Pulmonary artery endothelial cell (primary cell): Measurements from ENCODE around the gene LCE6A. TPM values are rescaled to one million over a fixed set of nuclear protein-coding genes. Genes with fewer than 3 reads are reported as not detected.

Experiments used
- DNase-seq: peaks from one replicate; pipeline ENCODE4 v3.0.0-alpha.2; 2011; ENCODE audit warnings: low read depth, low spot score
- total RNA-seq: library from RNA; depleted of rRNA; stranded (reverse); fragments of >200 nt; gene quantifications from 2 replicates; pipeline ENCODE4 v1.2.3, GENCODE V29; 2014

The LCE6A gene, protein sequence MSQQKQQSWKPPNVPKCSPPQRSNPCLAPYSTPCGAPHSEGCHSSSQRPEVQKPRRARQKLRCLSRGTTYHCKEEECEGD
- total RNA-seq = not detected in 2 replicates

- DNase-seq = no peak
Measured at GRCh38 chr1:152842556-152842955, at the start of gene LCE6A. TSS of gene LCE6A (plus strand) at chr1:152842856. CDS start at chr1:152843521, 665 bp downstream.

GRCh38 chr1:152795686-152796085, 47.0 kb upstream of the LCE6A start:
- DNase-seq = no peak

- DNase-seq = no peak
Measured at GRCh38 chr1:152796421-152796820, 46.2 kb upstream of the LCE6A start, which contains the start of gene LCE1D. TSS of gene LCE1D (plus strand) at chr1:152796721. CDS start at chr1:152797795, 1,074 bp downstream.

DNA sequence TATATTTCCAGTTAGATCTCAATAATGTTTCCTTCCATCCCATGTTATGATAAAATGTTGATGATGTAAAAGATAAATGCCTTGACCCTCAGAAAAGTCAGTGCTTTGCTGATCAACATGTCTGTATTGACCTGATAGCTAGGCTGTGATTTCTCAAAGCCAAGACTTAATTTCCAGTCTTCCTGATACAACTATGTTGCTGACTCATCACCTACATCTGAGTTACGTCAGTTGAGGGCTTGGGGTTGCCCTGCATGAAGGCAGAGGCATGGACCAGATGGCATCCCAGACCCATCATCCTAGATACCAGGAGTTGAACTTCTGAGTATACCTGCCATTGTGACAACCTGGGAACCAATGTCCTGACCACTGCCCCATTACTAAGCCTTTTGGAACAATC, 41.3 kb upstream of the LCE6A start:
- DNase-seq = no peak

- no peak for DNase-seq
Measured at GRCh38 chr1:152806576-152806975, 36.1 kb upstream of the LCE6A start, which contains the start of gene LCE1C. TSS of gene LCE1C (minus strand) at chr1:152806651. CDS start at chr1:152805478, 1,173 bp downstream.

DNA sequence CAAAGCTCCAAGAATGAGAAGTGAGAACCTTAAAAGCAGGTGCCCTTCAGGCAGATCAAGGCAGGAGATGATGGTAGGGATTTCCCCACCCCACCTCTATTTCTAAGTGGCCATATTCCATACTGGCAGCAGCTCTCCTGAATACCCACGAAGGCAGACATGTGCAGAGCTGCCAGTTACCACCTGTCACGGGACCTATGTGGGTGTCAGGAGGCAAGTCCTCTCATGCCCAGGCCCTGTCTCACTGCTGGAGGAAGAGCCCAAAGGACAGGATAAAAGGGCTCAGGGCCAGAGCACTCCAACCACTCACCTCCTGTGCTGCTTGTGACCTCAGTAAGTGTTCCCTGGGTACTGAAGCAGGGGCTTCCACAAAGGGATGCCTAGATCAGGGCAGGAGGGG, 31.6 kb upstream of the LCE6A start:
- no peak for DNase-seq

- no peak for DNase-seq
Measured at GRCh38 chr1:152811671-152812070, 31.0 kb upstream of the LCE6A start, which contains the start of gene LCE1B. TSS of gene LCE1B (plus strand) at chr1:152811971. CDS start at chr1:152812447, 476 bp downstream.

DNA sequence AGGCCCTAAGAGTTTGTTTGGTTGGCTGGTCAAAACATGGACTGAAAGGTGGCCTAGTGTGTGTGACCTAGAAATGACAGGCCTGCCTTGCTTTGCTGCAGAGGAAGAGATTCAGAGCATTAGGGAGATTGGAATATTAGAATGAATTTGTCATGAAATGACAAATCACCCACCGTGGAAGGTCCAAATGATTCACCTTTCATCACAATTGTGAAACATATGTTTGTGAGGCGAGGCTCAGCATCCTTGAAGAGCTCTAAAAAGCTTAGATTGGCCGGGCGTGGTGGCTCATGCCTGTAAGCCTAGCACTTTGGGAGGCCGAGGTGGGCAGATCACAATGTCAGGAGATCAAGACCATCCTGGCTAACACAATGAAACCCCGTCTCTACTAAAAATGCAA, 25.3 kb upstream of the LCE6A start:
- DNase-seq = no peak

- no peak for DNase-seq
Measured at GRCh38 chr1:152823294-152823693, 19.4 kb upstream of the LCE6A start.

DNA sequence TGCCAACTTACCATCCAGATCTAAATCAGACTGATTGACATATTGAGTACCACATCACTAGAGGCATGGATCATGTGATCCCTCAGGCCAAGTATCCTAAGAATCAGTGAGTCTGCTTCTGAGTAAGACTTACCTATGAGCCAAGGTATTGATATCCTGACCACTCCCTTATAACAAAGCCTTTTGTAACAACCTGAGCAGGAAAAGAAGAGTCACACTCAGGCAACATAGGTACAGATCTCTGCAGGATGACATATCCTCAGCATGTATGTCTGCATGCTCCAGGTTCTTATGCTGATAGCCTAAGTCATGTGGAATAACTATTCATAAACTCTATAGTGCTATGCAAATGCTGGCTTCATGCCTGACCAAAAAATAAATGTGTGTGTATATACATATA, 17.7 kb upstream of the LCE6A start:
- no peak for DNase-seq

GRCh38 chr1:152827173-152827572, 15.5 kb upstream of the LCE6A start, which contains the start of gene LCE1A:
TSS of gene LCE1A (plus strand) at chr1:152827473. CDS start at chr1:152827473, 0 bp downstream.
- DNase-seq = no peak

DNA sequence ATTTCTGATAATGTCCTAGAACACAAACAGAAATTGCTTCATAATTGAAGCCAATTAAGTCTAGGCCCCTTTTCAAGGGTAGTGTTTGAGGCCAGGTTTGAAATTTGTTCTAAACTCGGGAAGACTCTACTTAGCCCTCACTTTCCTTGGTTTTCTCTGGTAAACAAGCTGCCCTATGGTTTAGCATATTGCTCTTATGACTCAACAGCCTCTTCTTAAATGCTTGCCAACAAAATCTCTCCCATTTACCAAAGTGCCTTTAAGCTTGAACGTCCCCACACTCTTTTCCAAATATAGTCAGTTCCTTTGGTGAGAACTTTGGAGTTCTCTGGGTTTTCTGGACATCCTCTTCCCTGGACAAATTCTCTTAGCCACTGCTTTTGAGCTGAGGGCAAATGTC, 5.8 kb upstream of the LCE6A start:
- DNase-seq = no peak

DNA sequence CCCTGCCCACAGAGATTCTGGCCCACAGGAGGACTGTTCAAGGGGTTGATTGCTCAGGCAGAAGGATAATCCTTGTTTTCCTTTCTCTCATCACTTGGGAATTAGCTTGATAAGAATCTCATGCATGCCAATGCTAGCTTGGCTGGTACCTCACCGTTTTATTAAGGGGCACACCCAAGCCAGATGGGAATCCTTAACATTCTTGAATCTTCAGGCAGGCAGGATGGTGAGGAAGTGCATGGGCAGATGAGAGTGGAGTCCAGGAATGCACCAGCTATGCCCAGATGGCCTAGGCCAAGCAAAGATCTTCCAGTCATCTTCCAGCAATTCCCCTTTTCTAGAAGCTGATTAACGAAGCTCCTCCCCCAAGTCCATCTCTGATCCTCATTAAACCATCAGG, 13.0 kb downstream of the LCE6A start:
- DNase-seq = no peak

DNA sequence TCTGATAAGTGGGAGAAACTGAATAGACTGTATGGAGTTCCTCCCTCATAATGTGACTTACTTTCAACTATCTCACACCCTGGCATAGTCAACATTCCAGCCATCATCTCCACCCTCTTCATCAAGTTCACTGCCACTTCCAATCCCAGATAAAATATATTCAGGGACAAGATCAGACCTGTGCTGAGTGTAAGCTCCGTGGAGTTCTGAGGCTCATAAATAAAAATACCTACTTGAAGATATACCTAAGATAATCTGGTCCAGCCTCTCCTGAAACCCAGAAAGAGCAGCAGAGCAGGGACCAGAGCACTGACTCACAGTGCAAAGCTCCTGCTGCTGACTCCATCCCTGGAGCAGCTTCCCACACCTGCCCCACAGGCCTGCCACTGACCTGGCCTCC, 15.4 kb downstream of the LCE6A start:
- no peak for DNase-seq

- DNase-seq = no peak
Measured at GRCh38 chr1:152859696-152860095, 17.0 kb downstream of the LCE6A start, which contains the start of gene LCE7A. TSS of gene LCE7A (plus strand) at chr1:152859996. CDS start at chr1:152860698, 702 bp downstream.

DNA sequence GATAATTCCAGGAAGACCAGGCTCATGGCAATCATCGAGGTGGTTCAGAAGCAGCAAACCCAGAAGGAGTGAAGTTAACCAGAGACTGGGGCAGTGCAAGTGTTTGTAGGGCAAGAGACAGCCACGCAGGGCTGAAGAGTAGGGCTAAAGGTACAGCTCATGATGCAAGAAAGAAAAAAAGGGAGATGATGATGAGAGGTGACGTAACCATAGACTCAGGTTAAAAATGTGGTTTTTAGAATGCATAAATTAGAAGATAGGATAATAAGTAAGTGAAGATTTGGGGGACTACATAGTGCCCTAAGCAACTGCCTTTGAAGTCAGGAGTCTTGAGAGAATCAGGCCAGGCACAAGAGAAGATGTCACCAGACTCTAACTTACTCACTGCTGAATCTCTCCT, 17.5 kb downstream of the LCE6A start:
- DNase-seq = no peak

DNA sequence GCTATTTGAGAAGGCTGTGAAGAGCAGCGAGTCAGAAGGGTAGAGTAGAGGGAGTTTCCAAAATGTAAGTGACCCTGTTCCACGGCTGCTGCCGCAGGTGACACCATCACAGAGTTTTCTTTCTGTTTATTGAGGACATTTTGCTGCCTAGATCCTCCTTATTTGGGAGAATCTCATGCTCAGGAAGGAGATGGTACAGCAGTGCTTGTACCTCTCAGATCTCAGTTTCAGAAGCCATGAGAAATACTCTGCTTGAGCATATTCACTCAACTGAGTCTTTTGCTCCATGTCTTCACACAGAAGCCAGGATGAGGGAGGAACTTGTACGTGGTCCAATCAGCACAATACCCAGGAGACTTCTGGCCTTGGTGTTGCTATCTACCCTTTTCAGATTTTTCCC, 18.7 kb downstream of the LCE6A start:
- DNase-seq = no peak

DNA sequence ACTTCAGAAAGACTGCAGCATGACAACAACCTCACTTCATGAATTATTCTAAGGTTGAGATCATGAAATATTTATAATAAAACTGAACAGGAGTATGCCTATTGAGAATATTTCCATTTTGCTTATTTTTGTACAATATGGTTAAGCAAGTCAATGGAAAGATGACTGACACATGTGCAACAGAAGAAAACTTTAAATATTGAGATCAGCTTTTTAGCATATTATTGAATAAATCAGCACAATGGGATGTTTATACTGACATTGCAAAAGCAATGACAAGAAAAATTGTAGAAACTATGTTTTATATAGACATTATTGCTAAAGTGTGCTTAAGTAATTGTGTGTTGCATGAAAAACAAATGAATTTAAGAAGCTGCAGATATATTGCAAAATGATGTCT, 21.8 kb downstream of the LCE6A start:
- DNase-seq = no peak

DNA sequence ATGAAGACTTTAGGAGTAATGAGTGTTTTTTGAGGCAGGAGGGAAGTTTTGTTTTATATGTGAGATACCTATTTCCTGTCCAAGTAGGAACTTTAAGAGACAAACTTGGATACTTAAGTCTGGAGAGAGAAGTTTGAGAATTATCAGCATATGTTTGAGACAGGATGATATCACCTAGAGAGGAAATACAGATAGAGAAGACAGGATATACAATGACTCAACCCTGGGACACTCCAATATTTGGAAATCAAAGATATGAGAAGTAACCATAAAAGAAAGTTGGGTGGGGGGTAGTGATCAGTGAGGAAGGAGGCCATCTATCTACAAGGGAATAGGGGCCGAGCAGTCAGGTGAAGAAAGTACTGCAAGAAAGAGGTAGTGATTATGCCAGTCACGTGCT, 23.7 kb downstream of the LCE6A start:
- no peak for DNase-seq

GRCh38 chr1:152869808-152870419, 27.3 kb downstream of the LCE6A start:
- peak; percentile 5 for DNase-seq

DNA sequence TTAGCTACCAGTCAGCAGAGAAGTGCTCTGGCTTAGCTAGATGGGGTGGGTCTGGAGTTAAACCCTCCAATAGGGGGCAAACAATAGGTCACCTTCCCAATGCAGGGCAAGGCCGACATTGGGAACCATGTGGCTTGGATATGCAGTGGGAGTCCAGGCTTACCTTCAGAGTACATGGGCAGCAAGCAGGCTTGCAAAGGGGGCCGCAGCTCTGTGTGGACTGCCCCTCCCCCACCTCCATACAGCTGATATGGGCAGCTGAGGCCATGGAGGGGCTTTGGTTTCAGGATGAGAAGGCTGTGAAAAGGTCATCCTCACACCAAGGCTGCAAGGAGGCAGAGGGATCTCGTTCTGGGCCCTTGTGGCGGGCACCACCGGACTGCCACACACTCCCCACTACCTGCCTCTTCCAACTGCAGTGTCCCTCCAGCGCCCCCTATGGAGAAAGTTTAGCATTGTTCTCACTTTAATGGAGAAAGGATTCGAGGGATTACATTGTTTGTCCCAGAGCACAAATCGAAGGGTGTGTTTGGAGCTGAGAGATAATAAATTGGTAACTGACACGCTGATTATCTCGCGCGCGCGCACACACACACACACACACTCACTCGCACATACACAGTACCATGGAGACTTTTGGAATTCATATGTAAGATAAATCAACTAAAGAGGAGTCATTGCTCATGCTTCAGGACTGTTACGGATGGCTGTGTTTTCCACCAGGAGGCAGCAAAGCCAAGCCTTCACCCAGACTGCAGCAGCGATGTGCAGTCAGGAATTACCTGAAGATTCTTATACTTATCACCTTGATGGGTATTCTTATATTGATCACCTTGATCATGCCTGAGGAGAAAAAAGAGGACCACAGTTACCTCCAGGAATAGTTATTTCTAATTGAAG, 28.4 kb downstream of the LCE6A start:
- DNase-seq = no peak

- DNase-seq = no peak
Measured at GRCh38 chr1:152871731-152872126, 29.1 kb downstream of the LCE6A start.
